HepG2 (cell line): ENCODE data around the gene MRPL43. TPM values are rescaled to one million over a fixed set of nuclear protein-coding genes. Genes with fewer than 3 reads are reported as not detected.
A peak's percentile ranks its signal among the peaks of the same experiment; 100 is the strongest.

ENCODE experiments used
- CCAR2 ChIP-seq: fragments of 200-400 bp; formaldehyde crosslinking; optimal IDR thresholded peaks from 2 replicates; pipeline ENCODE3; 2018; ENCODE audit warnings: low read depth, mild to moderate bottlenecking, low read length, moderate library complexity
- ETV6 ChIP-seq: sonication (generic); formaldehyde crosslinking; conservative IDR thresholded peaks from 2 replicates; pipeline ENCODE4 v1.4.0; 2020; ENCODE audit warnings: missing genetic modification reagents
- FIP1L1 ChIP-seq: fragments of 200-400 bp; formaldehyde crosslinking; IDR thresholded peaks from 2 replicates; pipeline ENCODE4 v1.6.1; 2018; ENCODE audit warnings: low read depth, mild to moderate bottlenecking, low read length, moderate library complexity, borderline replicate concordance; ENCODE audit not compliant: insufficient read depth
- POLR2AphosphoS2 ChIP-seq: IDR thresholded peaks from 2 replicates; pipeline ENCODE4 v1.6.1; 2011; ENCODE audit warnings: low read depth, low read length, improper control_type of control experiment
- SIX4 ChIP-seq: sonication (generic); formaldehyde crosslinking; IDR thresholded peaks from 2 replicates; pipeline ENCODE4 v1.4.0; 2020; ENCODE audit warnings: missing genetic modification reagents
- TRIM24 ChIP-seq: sonication (generic); formaldehyde crosslinking; IDR thresholded peaks from 2 replicates; pipeline ENCODE4 v1.8.0; 2022; ENCODE audit warnings: mild to moderate bottlenecking, missing genetic modification reagents
- ZBTB3 ChIP-seq: sonication (generic); formaldehyde crosslinking; IDR thresholded peaks from 2 replicates; pipeline ENCODE4 v1.4.0; 2020; ENCODE audit warnings: low read depth, mild to moderate bottlenecking, moderate library complexity, missing genetic modification reagents, borderline replicate concordance
- ZFP36L2 ChIP-seq: sonication (generic); formaldehyde crosslinking; IDR thresholded peaks from 2 replicates; pipeline ENCODE4 v1.4.0; 2020; ENCODE audit warnings: missing genetic modification reagents
- ZNF33B ChIP-seq: sonication (generic); formaldehyde crosslinking; IDR thresholded peaks from 2 replicates; pipeline ENCODE4 v1.5.1; 2020; ENCODE audit warnings: mild to moderate bottlenecking, missing genetic modification reagents
- ZNF550 ChIP-seq: sonication (generic); formaldehyde crosslinking; IDR thresholded peaks from 2 replicates; pipeline ENCODE4 v1.4.0; 2020; ENCODE audit warnings: mild to moderate bottlenecking, missing genetic modification reagents, borderline replicate concordance
- ZNF605 ChIP-seq: sonication (generic); formaldehyde crosslinking; IDR thresholded peaks from 2 replicates; pipeline ENCODE4 v1.8.0; 2022; ENCODE audit warnings: mild to moderate bottlenecking, missing genetic modification reagents
- ZNF644 ChIP-seq: IDR thresholded peaks from 2 replicates; pipeline ENCODE4 v1.6.1; 2016; ENCODE audit warnings: low read depth
- polyA plus RNA-seq, 8 experiments: library from polyadenylated mRNA; depleted of rRNA in 3 of 8; stranded (reverse) in 7 of 8; unstranded in 1 of 8; fragments of >200 nt; fragmentation: Illumina TruSeq in 4 of 8; extraction: Trizol in 4 of 8; gene quantifications; 2 replicates each; pipeline versions ENCODE4 v1.2.1 to v1.2.3, GENCODE V29; 2011 to 2016; ENCODE audit warnings: low read depth in 4 of 8, missing spikeins in 1 of 8, mixed read lengths in 1 of 8; ENCODE audit not compliant: insufficient read depth in 1 of 8
- total RNA-seq, 5 experiments: library from RNA; depleted of rRNA; stranded (reverse); fragments of >200 nt; fragmentation: Illumina TruSeq; extraction: Trizol; gene quantifications; 2 replicates each; pipeline ENCODE4 v1.2.3, GENCODE V29; 2016; ENCODE audit warnings: low read depth in 1 of 5
- TF ChIP-seq, protein P1 (sequence below): sonication (generic); formaldehyde crosslinking; conservative IDR thresholded peaks from 2 replicates; pipeline ENCODE4 v1.4.0; 2020; ENCODE audit warnings: mild to moderate bottlenecking, missing genetic modification reagents, moderate library complexity
- TF ChIP-seq, protein P2 (sequence below), 2 experiments: sonication (generic) in 1 of 2; formaldehyde crosslinking in 1 of 2; IDR thresholded peaks; 2 replicates each; pipeline versions ENCODE4 v1.5.1 to v1.6.1; 2011 to 2020; ENCODE audit warnings: borderline replicate concordance in 1 of 2, low read depth in 1 of 2, low read length in 1 of 2, mild to moderate bottlenecking in 1 of 2, missing genetic modification reagents in 1 of 2, moderate library complexity in 1 of 2
- TF ChIP-seq, protein P3 (sequence below): sonication (generic); formaldehyde crosslinking; IDR thresholded peaks from 2 replicates; pipeline ENCODE4 v1.8.1; 2023; ENCODE audit warnings: mild to moderate bottlenecking, missing genetic modification reagents
- TF ChIP-seq, protein P4 (sequence below): fragments of 450-650 bp; IDR thresholded peaks from 2 replicates; pipeline ENCODE4 v1.6.1; 2017; ENCODE audit warnings: mild to moderate bottlenecking
- TF ChIP-seq, protein P5 (sequence below): IDR thresholded peaks from 2 replicates; pipeline ENCODE4 v1.6.1; 2016; ENCODE audit warnings: missing genetic modification reagents, missing compliant biosample characterization

Gene MRPL43
- total and polyA plus RNA-seq, 2 of the 13 experiments (the other 11 are each of a cell fraction or from before 2014, with no cell fraction given), result 71.0 to 73.7 TPM

DNA sequence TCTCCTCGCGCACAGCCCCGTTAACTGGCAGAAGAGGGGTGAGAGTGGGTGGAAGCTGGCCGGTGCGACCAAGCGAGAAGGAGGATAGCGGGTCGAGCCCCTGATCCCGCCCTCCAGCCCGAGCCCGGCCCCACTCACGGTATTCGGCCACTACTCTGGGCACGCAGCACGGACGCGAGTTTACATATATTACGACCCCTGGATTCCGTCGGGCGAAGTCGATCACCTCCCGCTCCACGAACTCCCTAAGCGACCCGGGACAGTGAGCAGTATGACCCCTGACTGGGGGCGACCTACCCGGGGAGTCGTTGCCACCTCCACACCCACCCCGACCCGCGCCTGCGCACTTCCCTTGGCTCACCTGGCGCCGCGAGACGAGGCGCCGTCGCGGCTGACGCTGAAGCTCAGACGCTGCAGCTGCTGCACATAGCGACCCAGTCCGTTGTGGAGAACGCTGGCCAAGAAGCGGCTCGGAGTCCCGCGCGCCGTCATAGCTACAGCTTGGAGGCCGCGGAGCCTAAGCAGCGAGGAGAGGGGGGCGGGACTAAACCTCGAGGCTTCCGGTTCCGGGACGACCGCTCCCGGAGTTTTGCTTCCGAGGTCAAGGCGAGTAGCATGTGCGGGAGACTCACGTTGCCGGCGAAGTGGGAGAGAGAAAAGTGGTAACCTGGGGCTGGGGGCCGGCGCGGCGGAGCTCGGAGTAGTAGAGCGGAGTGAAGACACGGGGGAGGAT is at the start of gene MRPL43, which contains the start of gene TWNK (continued):
- TF ChIP-seq, protein P1, sequence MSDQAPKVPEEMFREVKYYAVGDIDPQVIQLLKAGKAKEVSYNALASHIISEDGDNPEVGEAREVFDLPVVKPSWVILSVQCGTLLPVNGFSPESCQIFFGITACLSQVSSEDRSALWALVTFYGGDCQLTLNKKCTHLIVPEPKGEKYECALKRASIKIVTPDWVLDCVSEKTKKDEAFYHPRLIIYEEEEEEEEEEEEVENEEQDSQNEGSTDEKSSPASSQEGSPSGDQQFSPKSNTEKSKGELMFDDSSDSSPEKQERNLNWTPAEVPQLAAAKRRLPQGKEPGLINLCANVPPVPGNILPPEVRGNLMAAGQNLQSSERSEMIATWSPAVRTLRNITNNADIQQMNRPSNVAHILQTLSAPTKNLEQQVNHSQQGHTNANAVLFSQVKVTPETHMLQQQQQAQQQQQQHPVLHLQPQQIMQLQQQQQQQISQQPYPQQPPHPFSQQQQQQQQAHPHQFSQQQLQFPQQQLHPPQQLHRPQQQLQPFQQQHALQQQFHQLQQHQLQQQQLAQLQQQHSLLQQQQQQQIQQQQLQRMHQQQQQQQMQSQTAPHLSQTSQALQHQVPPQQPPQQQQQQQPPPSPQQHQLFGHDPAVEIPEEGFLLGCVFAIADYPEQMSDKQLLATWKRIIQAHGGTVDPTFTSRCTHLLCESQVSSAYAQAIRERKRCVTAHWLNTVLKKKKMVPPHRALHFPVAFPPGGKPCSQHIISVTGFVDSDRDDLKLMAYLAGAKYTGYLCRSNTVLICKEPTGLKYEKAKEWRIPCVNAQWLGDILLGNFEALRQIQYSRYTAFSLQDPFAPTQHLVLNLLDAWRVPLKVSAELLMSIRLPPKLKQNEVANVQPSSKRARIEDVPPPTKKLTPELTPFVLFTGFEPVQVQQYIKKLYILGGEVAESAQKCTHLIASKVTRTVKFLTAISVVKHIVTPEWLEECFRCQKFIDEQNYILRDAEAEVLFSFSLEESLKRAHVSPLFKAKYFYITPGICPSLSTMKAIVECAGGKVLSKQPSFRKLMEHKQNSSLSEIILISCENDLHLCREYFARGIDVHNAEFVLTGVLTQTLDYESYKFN (CRISPR knock-in tag), result no peak
- TF ChIP-seq, protein P2, sequence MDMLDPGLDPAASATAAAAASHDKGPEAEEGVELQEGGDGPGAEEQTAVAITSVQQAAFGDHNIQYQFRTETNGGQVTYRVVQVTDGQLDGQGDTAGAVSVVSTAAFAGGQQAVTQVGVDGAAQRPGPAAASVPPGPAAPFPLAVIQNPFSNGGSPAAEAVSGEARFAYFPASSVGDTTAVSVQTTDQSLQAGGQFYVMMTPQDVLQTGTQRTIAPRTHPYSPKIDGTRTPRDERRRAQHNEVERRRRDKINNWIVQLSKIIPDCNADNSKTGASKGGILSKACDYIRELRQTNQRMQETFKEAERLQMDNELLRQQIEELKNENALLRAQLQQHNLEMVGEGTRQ (IDR thresholded peaks at IDR 0.05; ENCODE audit: low read depth, low read length), result no peak
- TF ChIP-seq, protein P2 (CRISPR knock-in tag; IDR thresholded peaks at IDR 0.05; ENCODE audit: borderline replicate concordance), result no peak
- TF ChIP-seq TRIM24 (CRISPR knock-in tag) (no peak), ZNF33B (CRISPR knock-in tag) (no peak; the same call in 1 of the 2 replicates), ZBTB3 (no peak), ZNF644 (CRISPR knock-in tag) (no peak), ZFP36L2 (CRISPR knock-in tag) (no peak), FIP1L1 (no peak), ETV6 (CRISPR knock-in tag) (no peak; the same call in none of the 2 replicates), CCAR2 (no peak), ZNF550 (CRISPR knock-in tag) (no peak), ZNF605 (CRISPR knock-in tag) (peak; percentile 80; the same call in 1 of the 2 replicates), POLR2AphosphoS2 (0 out of 2 replicates have a peak, but pooled peaks have one; percentile 43), SIX4 (CRISPR knock-in tag) (peak; percentile 6; the same call in 1 of the 2 replicates)
- TF ChIP-seq, protein P3, sequence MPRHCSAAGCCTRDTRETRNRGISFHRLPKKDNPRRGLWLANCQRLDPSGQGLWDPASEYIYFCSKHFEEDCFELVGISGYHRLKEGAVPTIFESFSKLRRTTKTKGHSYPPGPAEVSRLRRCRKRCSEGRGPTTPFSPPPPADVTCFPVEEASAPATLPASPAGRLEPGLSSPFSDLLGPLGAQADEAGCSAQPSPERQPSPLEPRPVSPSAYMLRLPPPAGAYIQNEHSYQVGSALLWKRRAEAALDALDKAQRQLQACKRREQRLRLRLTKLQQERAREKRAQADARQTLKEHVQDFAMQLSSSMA (CRISPR knock-in tag), result no peak
- TF ChIP-seq, protein P4, sequence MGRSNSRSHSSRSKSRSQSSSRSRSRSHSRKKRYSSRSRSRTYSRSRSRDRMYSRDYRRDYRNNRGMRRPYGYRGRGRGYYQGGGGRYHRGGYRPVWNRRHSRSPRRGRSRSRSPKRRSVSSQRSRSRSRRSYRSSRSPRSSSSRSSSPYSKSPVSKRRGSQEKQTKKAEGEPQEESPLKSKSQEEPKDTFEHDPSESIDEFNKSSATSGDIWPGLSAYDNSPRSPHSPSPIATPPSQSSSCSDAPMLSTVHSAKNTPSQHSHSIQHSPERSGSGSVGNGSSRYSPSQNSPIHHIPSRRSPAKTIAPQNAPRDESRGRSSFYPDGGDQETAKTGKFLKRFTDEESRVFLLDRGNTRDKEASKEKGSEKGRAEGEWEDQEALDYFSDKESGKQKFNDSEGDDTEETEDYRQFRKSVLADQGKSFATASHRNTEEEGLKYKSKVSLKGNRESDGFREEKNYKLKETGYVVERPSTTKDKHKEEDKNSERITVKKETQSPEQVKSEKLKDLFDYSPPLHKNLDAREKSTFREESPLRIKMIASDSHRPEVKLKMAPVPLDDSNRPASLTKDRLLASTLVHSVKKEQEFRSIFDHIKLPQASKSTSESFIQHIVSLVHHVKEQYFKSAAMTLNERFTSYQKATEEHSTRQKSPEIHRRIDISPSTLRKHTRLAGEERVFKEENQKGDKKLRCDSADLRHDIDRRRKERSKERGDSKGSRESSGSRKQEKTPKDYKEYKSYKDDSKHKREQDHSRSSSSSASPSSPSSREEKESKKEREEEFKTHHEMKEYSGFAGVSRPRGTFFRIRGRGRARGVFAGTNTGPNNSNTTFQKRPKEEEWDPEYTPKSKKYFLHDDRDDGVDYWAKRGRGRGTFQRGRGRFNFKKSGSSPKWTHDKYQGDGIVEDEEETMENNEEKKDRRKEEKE, result no peak
- TF ChIP-seq, protein P5, sequence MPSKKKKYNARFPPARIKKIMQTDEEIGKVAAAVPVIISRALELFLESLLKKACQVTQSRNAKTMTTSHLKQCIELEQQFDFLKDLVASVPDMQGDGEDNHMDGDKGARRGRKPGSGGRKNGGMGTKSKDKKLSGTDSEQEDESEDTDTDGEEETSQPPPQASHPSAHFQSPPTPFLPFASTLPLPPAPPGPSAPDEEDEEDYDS (CRISPR knock-in tag), result peak; percentile 67; the same call in 1 of the 2 replicates
